IMR-90 (cell line): Measurements from ENCODE around the gene EIF4A3. TPM values are rescaled to one million over a fixed set of nuclear protein-coding genes. Genes with fewer than 3 reads are reported as not detected.

Experiments used
- ATAC-seq: fragments of 200-7000 bp; cut with Tn5 transposase; 2 replicates; pipeline ENCODE4 v1.9.1; 2020; ENCODE audit warnings: low read depth, mild to moderate bottlenecking, moderate library complexity
- BruUV-seq: library from RNA; stranded (reverse); fragments of 400-500 nt; replicated peaks from 2 replicates; lab custom pipeline; 2021; lab: Mats Ljungman, UMichigan
- CTCF ChIA-PET: fragments of 300-600 bp; formaldehyde crosslinking; extraction: SDS; loops from one replicate; lab custom pipeline; 2021; ENCODE audit warnings: antibody characterized with exemption; lab: Yijun Ruan, JAX
- POLR2A ChIA-PET: fragments of 300-600 bp; sonication (Branson Sonifier 250); formaldehyde crosslinking; loops from one replicate; lab custom pipeline; 2022; ENCODE audit warnings: antibody characterized with exemption; ENCODE audit not compliant: unreplicated experiment; lab: Charles Lee
- DNase-seq: peaks from one replicate; pipeline ENCODE4 v3.0.0; 2013
- H2AFZ ChIP-seq: replicated peaks from 2 replicates; pipeline ENCODE3; 2013; ENCODE audit warnings: low read length, mild to moderate bottlenecking; ENCODE audit not compliant: poor library complexity
- H2AK5ac ChIP-seq: 2 replicates; pipeline ENCODE4 v1.6.1; 2013; ENCODE audit warnings: low read depth, low read length, inconsistent platforms
- H2AK9ac ChIP-seq: replicated peaks from 2 replicates; pipeline ENCODE3; 2013; ENCODE audit warnings: mild to moderate bottlenecking, low read depth, low read length, moderate library complexity; ENCODE audit not compliant: poor library complexity
- H2BK120ac ChIP-seq: 2 replicates; pipeline ENCODE4 v1.6.1; 2013; ENCODE audit warnings: low read depth, low read length, inconsistent platforms
- H2BK15ac ChIP-seq: 3 replicates; pipeline ENCODE4 v1.6.1; 2013; ENCODE audit warnings: low read depth, low read length, inconsistent platforms
- H2BK20ac ChIP-seq: 2 replicates; pipeline ENCODE4 v1.6.1; 2013; ENCODE audit warnings: low read depth, mild to moderate bottlenecking, inconsistent platforms, low read length, moderate library complexity
- H2BK5ac ChIP-seq: 2 replicates; pipeline ENCODE4 v1.6.1; 2013; ENCODE audit warnings: mild to moderate bottlenecking, low read depth, low read length, inconsistent platforms; ENCODE audit not compliant: poor library complexity, severe bottlenecking
- H3K14ac ChIP-seq: replicated peaks from 2 replicates; pipeline ENCODE4 v1.6.1; 2013; ENCODE audit warnings: low read depth, low read length, inconsistent platforms
- H3K18ac ChIP-seq: 2 replicates; pipeline ENCODE4 v1.6.1; 2013; ENCODE audit warnings: low read depth, low read length, control low read depth
- H3K23ac ChIP-seq: 2 replicates; pipeline ENCODE4 v1.6.1; 2013; ENCODE audit warnings: low read depth, low read length, inconsistent platforms
- H3K27ac ChIP-seq: 2 replicates; pipeline ENCODE4 v1.5.1; 2013; ENCODE audit warnings: mild to moderate bottlenecking, control low read depth, low read length; ENCODE audit not compliant: insufficient read depth
- H3K27me3 ChIP-seq: 2 replicates; pipeline ENCODE4 v1.6.1; 2013; ENCODE audit warnings: low read length; ENCODE audit not compliant: control insufficient read depth, insufficient read depth
- H3K36me3 ChIP-seq: 2 replicates; pipeline ENCODE4 v1.6.1; 2013; ENCODE audit warnings: low read length, mixed read lengths; ENCODE audit not compliant: control insufficient read depth, insufficient read depth
- H3K4ac ChIP-seq: 2 replicates; pipeline ENCODE4 v1.6.1; 2013; ENCODE audit warnings: low read depth, low read length, inconsistent platforms
- H3K4me1 ChIP-seq: 2 replicates; pipeline ENCODE4 v1.6.1; 2013; ENCODE audit warnings: low read length, mixed read lengths; ENCODE audit not compliant: control insufficient read depth, insufficient read depth
- H3K4me2 ChIP-seq: 2 replicates; pipeline ENCODE4 v1.6.1; 2013; ENCODE audit warnings: low read depth, mild to moderate bottlenecking, control low read depth, low read length, moderate library complexity
- H3K4me3 ChIP-seq: 2 replicates; pipeline ENCODE4 v1.5.1; 2013; ENCODE audit warnings: low read depth, mild to moderate bottlenecking, control low read depth, low read length, moderate library complexity; ENCODE audit not compliant: insufficient read depth
- H3K56ac ChIP-seq: 2 replicates; pipeline ENCODE4 v1.6.1; 2013; ENCODE audit warnings: low read length, inconsistent platforms; ENCODE audit not compliant: insufficient read depth; ENCODE audit errors: extremely low read depth
- H3K79me1 ChIP-seq, 2 experiments: 2 replicates each; pipeline ENCODE4 v1.6.1; 2013; ENCODE audit warnings: low read length in 2 of 2, inconsistent platforms in 1 of 2, low read depth in 1 of 2
- H3K9ac ChIP-seq: 2 replicates; pipeline ENCODE4 v1.6.1; 2013; ENCODE audit warnings: low read depth, low read length, control low read depth
- H3K9me1 ChIP-seq: 2 replicates; pipeline ENCODE4 v1.6.1; 2013; ENCODE audit warnings: low read length, inconsistent platforms; ENCODE audit not compliant: insufficient read depth
- H3K9me3 ChIP-seq: 2 replicates; pipeline ENCODE4 v1.6.1; 2013; ENCODE audit warnings: low read length; ENCODE audit not compliant: control insufficient read depth, insufficient read depth
- H4K20me1 ChIP-seq: 2 replicates; pipeline ENCODE4 v1.6.1; 2013; ENCODE audit warnings: low read length, inconsistent platforms; ENCODE audit not compliant: insufficient read depth
- H4K5ac ChIP-seq: 2 replicates; pipeline ENCODE4 v1.6.1; 2013; ENCODE audit warnings: mild to moderate bottlenecking, low read depth, low read length, control low read depth
- H4K8ac ChIP-seq, 2 experiments: 2 replicates each; pipeline ENCODE4 v1.6.1; 2013; ENCODE audit warnings: low read depth in 2 of 2, low read length in 2 of 2, control low read depth in 1 of 2, inconsistent platforms in 1 of 2
- H4K91ac ChIP-seq: 2 replicates; pipeline ENCODE4 v1.6.1; 2013; ENCODE audit warnings: low read depth, low read length, inconsistent platforms; ENCODE audit not compliant: insufficient read depth
- BHLHE40 ChIP-seq: fragments of 150-350 bp; IDR thresholded peaks from 2 replicates; pipeline ENCODE4 v1.6.1; 2016; ENCODE audit warnings: mild to moderate bottlenecking, low read depth, low read length
- CEBPB ChIP-seq: IDR thresholded peaks from 2 replicates; pipeline ENCODE4 v1.6.1; 2012; ENCODE audit warnings: low read depth, low read length, improper control_type of control experiment
- CHD1 ChIP-seq: IDR thresholded peaks from 2 replicates; pipeline ENCODE4 v1.6.1; 2012; ENCODE audit warnings: low read depth, low read length, improper control_type of control experiment
- FOS ChIP-seq: fragments of 150-350 bp; IDR thresholded peaks from 2 replicates; pipeline ENCODE4 v1.6.1; 2016; ENCODE audit warnings: low read depth, low read length
- MAFK ChIP-seq: IDR thresholded peaks from 2 replicates; pipeline ENCODE4 v1.6.1; 2012; ENCODE audit warnings: low read depth, low read length, improper control_type of control experiment
- MAZ ChIP-seq: IDR thresholded peaks from 2 replicates; pipeline ENCODE4 v1.6.1; 2012; ENCODE audit warnings: low read depth, mild to moderate bottlenecking, low read length, improper control_type of control experiment, moderate library complexity, borderline replicate concordance
- MXI1 ChIP-seq: IDR thresholded peaks from 2 replicates; pipeline ENCODE4 v1.6.1; 2012; ENCODE audit warnings: low read depth, mild to moderate bottlenecking, low read length, moderate library complexity, borderline replicate concordance
- NFE2L2 ChIP-seq: fragments of 150-350 bp; IDR thresholded peaks from 2 replicates; pipeline ENCODE4 v1.6.1; 2016; ENCODE audit warnings: low read depth, mild to moderate bottlenecking, low read length
- POLR2A ChIP-seq: IDR thresholded peaks from 2 replicates; pipeline ENCODE4 v1.6.1; 2012; ENCODE audit warnings: mild to moderate bottlenecking, low read depth, low read length
- RAD21 ChIP-seq: IDR thresholded peaks from 2 replicates; pipeline ENCODE4 v1.6.1; 2012; ENCODE audit warnings: low read length, improper control_type of control experiment
- RCOR1 ChIP-seq: IDR thresholded peaks from 2 replicates; pipeline ENCODE4 v1.6.1; 2012; ENCODE audit warnings: mild to moderate bottlenecking, low read length, improper control_type of control experiment; ENCODE audit not compliant: insufficient replicate concordance
- RFX5 ChIP-seq: IDR thresholded peaks from 2 replicates; pipeline ENCODE4 v1.8.0; 2012; ENCODE audit warnings: low read depth, mild to moderate bottlenecking, low read length, moderate library complexity
- SMC3 ChIP-seq: fragments of 150-350 bp; IDR thresholded peaks from 2 replicates; pipeline ENCODE4 v1.6.1; 2016; ENCODE audit warnings: low read depth, mild to moderate bottlenecking, antibody characterized with exemption, low read length, moderate library complexity
- WGBS, 2 experiments: methylation state at CpG; one replicate each; pipeline versions ENCODE4 v1.1.5 to v1.1.7; 2013; ENCODE audit warnings: missing lambda C conversion rate in 2 of 2; ENCODE audit not compliant: insufficient read length in 1 of 2; ENCODE audit errors: extremely low coverage in 2 of 2; 5-methylcytosine and 5-hydroxymethylcytosine counted together
- dilution Hi-C: fragments of 300-500 bp; cut with HindIII; formaldehyde crosslinking; loops from one replicate; pipeline ENCODE4 v1.14.3; 2018; ENCODE audit warnings: low sequenced_read_pairs; ENCODE audit not compliant: unreplicated experiment
- in situ Hi-C: fragments of 300-500 bp; cut with MboI; formaldehyde crosslinking; loops from 3 replicates; pipeline ENCODE4 v1.14.3; 2019; ENCODE audit warnings: low sequenced_read_pairs, inconsistent platforms, mixed read lengths
- intact Hi-C: fragments of 100-400 bp; cut with micrococcal nuclease; formaldehyde crosslinking; loops from 2 replicates; pipeline ENCODE4 v1.10.0; 2022
- polyA plus RNA-seq, 3 experiments: library from polyadenylated mRNA; depleted of rRNA; stranded (reverse); fragments of >200 nt; gene quantifications; 2 replicates each; pipeline ENCODE4 v1.2.3, GENCODE V29; 2012; ENCODE audit warnings: low replicate concordance in 1 of 3
- total RNA-seq: library from RNA; depleted of rRNA; stranded (reverse); fragments of >200 nt; gene quantifications from 2 replicates; pipeline ENCODE4 v1.2.3, GENCODE V29; 2012
- TF ChIP-seq, protein P1 (sequence below): fragments of 150-350 bp; IDR thresholded peaks from 2 replicates; pipeline ENCODE4 v1.6.1; 2017; ENCODE audit warnings: mild to moderate bottlenecking, antibody characterized with exemption, low read length, low read depth
- TF ChIP-seq, protein P2 (sequence below): conservative IDR thresholded peaks from 2 replicates; pipeline ENCODE4 v1.5.1; 2012; ENCODE audit warnings: mild to moderate bottlenecking, low read depth, low read length, improper control_type of control experiment
- TF ChIP-seq, protein P3 (sequence below): fragments of 150-350 bp; IDR thresholded peaks from 2 replicates; pipeline ENCODE4 v1.6.1; 2016; ENCODE audit warnings: low read depth, mild to moderate bottlenecking, low read length, moderate library complexity, borderline replicate concordance

Gene EIF4A3
- total and polyA plus RNA-seq, 2 of the 4 experiments (the other 2 are of a cell fraction): 85.3 to 97.1 TPM

DNA sequence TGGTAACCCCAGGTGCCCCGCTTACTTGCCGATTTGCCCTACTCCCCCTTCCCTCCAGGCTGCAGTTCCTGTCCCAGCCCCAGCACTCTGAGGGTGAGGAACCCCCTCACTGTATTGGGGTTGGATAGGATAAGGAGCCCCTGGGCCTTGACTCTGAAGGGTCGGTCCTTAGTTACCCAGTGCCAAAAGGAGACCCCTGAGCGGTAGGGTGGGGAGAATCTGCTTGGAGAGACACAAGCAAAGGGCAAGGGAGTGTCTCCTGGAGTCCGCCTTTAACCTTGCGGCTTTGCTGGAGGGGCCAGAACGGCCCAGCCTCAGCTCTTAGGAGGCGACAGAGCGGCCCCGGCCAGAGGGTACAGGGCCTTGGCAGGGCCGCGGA, 35.9 kb upstream of the EIF4A3 start:
- Histone ChIP-seq H2AFZ (no peak overlapping the region), H3K4ac (no peak overlapping the region), H3K4me1 (peaks cover 6% of the 10 kb centered on the region), H3K23ac (no peak overlapping the region), H3K27me3 (peaks cover 24% of the 10 kb centered on the region), H4K20me1 (no peaks in the 10 kb centered on the region), H3K79me1 (no peaks in the 10 kb centered on the region), H2BK120ac (no peak overlapping the region), H2BK5ac (no peak overlapping the region), H4K91ac (no peak overlapping the region), H4K5ac (no peak overlapping the region), H2AK9ac (no peak overlapping the region), H2BK15ac (no peak overlapping the region), H3K14ac (no peak overlapping the region), H4K8ac (no peak overlapping the region), H3K9me3 (no peaks in the 10 kb centered on the region), H3K56ac (no peak overlapping the region), H3K9me1 (no peaks in the 10 kb centered on the region; the same call in 1 of the 2 replicates), H2AK5ac (no peak overlapping the region), H3K4me3 (no peak overlapping the region), H3K4me2 (no peak overlapping the region), H3K36me3 (no peaks in the 10 kb centered on the region), H3K27ac (no peak overlapping the region), H2BK20ac (no peak overlapping the region), H3K18ac (no peak overlapping the region), H3K9ac (no peak overlapping the region)
- CTCF ChIA-PET: interaction anchor here (0.6 kb wide), 1 partner anchor 17 kb away, joined by 3 read pairs; no protein-coding TSS in a partner anchor
- POLR2A ChIA-PET: no interaction called here
- TF ChIP-seq, protein P1, sequence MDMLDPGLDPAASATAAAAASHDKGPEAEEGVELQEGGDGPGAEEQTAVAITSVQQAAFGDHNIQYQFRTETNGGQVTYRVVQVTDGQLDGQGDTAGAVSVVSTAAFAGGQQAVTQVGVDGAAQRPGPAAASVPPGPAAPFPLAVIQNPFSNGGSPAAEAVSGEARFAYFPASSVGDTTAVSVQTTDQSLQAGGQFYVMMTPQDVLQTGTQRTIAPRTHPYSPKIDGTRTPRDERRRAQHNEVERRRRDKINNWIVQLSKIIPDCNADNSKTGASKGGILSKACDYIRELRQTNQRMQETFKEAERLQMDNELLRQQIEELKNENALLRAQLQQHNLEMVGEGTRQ: no peak
- no peak for TF ChIP-seq MXI1
- no peak for TF ChIP-seq SMC3
- TF ChIP-seq CEBPB: no peak
- TF ChIP-seq RCOR1: no peak
- TF ChIP-seq, protein P2, sequence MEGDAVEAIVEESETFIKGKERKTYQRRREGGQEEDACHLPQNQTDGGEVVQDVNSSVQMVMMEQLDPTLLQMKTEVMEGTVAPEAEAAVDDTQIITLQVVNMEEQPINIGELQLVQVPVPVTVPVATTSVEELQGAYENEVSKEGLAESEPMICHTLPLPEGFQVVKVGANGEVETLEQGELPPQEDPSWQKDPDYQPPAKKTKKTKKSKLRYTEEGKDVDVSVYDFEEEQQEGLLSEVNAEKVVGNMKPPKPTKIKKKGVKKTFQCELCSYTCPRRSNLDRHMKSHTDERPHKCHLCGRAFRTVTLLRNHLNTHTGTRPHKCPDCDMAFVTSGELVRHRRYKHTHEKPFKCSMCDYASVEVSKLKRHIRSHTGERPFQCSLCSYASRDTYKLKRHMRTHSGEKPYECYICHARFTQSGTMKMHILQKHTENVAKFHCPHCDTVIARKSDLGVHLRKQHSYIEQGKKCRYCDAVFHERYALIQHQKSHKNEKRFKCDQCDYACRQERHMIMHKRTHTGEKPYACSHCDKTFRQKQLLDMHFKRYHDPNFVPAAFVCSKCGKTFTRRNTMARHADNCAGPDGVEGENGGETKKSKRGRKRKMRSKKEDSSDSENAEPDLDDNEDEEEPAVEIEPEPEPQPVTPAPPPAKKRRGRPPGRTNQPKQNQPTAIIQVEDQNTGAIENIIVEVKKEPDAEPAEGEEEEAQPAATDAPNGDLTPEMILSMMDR: no peak
- no peak for TF ChIP-seq RAD21
- no peak for TF ChIP-seq MAZ
- TF ChIP-seq, protein P3, sequence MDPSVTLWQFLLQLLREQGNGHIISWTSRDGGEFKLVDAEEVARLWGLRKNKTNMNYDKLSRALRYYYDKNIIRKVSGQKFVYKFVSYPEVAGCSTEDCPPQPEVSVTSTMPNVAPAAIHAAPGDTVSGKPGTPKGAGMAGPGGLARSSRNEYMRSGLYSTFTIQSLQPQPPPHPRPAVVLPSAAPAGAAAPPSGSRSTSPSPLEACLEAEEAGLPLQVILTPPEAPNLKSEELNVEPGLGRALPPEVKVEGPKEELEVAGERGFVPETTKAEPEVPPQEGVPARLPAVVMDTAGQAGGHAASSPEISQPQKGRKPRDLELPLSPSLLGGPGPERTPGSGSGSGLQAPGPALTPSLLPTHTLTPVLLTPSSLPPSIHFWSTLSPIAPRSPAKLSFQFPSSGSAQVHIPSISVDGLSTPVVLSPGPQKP: no peak
- TF ChIP-seq MAFK: no peak
- TF ChIP-seq NFE2L2: no peak
- TF ChIP-seq POLR2A: no peak
- no peak for TF ChIP-seq BHLHE40
- no peak for TF ChIP-seq FOS
- no peak for TF ChIP-seq CHD1
- TF ChIP-seq RFX5: no peak
- in situ Hi-C loops (no loop called here), intact Hi-C loops (no loop called here), dilution Hi-C loops (no loop called here)
- 100% methylated on average over 2 of the region's 12 CpGs; no CpG with 5 or more reads in 1 of the 2 experiments for WGBS, 2 experiments
- no peak for DNase-seq
- no peak for ATAC-seq
- no TSS peak for BruUV-seq
